ENCODE results near the gene LCOR.

LCOR gene

DNA sequence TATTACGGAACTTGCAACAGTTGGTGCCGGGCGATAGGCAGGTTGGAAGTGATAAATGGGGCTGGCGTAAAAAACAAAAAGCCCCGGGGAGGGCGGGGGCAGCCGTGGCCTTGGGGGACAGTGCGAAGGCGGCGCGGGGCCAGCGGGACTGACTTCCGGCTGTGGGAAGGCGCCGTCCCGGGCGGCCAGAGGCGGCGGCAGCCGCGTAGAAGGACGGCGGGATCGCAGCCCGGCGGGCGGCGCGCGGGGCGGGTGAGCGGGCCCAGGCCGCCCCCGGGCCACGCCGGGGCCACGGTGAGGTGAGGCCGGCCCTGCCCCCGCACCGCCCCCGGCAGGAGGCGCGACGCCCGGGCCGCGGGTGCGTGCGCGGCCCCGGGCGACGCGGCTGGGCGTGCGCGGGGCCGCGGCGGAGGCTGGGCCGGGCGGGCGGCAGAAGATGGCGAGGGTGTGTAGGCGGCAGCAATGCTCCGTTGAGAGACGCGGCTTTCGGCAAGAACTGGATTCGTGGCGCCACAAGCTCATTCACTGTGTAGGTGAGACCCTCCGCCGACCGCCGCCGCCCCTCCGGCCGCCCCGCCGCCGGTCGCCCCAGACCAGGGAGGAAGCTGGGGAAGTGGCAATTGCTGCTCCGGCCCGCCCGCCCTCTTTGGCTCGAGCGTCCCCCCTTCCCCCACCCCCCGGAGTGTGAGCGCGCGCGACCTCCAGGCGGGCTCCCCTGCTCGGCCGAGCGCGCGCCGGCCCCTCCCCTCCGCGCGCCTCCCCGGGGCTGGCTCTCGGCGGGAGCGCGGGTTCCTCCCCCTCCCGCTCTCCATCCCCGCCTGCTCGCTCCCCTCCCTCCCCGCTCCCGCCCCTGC is at the start of gene LCOR:
LCOR (plus strand) TSS at position 432 of the 854 bp plus-strand sequence. CDS start 116,760 bp downstream, outside the sequence.
- peaks cover 47% of the 10 kb centered on the region for H3K4me1 Mint-ChIP-seq
- TF ChIP-seq, protein P1, sequence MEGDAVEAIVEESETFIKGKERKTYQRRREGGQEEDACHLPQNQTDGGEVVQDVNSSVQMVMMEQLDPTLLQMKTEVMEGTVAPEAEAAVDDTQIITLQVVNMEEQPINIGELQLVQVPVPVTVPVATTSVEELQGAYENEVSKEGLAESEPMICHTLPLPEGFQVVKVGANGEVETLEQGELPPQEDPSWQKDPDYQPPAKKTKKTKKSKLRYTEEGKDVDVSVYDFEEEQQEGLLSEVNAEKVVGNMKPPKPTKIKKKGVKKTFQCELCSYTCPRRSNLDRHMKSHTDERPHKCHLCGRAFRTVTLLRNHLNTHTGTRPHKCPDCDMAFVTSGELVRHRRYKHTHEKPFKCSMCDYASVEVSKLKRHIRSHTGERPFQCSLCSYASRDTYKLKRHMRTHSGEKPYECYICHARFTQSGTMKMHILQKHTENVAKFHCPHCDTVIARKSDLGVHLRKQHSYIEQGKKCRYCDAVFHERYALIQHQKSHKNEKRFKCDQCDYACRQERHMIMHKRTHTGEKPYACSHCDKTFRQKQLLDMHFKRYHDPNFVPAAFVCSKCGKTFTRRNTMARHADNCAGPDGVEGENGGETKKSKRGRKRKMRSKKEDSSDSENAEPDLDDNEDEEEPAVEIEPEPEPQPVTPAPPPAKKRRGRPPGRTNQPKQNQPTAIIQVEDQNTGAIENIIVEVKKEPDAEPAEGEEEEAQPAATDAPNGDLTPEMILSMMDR (IDR thresholded peaks at IDR 0.05) = no peak
- peaks cover 18% of the 10 kb centered on the region for H3K36me3 Mint-ChIP-seq (ENCODE audit: low read depth)
- no peaks in the 10 kb centered on the region for H3K9me3 Mint-ChIP-seq
- peak within 1 kb of the TSS; percentile 98 for H3K27ac Mint-ChIP-seq
- peaks cover 8% of the 10 kb centered on the region for H3K27me3 Mint-ChIP-seq (ENCODE audit: low read depth, poor library complexity)
- H3K4me3 Mint-ChIP-seq = peak within 1 kb of the TSS; percentile 99
- DNase-seq = peak; percentile 87

DNA sequence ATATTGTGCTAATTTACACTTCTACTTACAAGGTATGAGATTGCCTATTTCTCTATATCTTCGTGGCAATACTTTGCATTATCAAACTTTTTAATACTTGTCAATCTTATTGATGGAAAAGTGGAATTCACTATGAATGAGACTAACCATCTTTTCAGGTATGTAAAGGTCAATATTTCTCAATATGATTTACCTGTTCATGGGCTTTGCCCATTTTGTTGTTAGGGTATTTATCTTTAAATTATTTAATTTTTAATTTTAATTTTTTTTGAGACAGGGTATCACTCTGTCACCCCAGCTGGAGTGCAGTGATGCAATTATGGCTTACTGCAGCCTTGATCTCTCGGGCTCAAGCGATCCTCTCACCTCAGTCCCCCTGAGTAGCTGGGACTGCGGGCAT is 47.8 kb upstream of the LCOR start:
- TF ChIP-seq, protein P1 (IDR thresholded peaks at IDR 0.05) = no peak

DNA sequence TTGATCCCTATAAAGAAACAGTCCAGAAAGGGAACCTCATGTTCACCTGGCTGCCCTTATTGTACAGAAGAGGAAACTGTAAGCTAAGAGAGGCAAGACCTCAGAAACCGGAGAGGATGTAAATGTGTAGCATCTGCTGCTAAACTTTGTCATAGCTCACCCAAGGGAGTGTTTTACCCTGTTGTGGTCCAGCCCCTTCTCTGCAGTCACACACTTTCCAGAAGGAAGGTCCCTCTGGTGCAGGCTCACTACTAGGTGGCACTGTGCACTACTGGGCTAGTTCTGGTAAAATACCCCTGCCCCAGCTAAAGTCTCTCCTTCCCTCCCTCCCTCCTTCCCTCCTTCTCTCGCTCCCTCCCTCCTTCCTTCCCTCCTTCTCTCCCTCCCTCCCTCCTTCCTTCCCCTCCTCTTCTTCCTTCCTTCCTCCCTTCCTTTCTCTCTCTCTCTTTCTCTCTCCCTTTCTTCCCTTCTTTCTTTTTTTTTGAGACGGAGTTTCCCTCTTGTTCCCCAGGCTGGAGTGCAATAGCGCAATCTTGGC is 42.5 kb upstream of the LCOR start:
- no peaks in the 10 kb centered on the region for H3K4me1 Mint-ChIP-seq
- no peak overlapping the region for H3K27ac Mint-ChIP-seq
- H3K4me3 Mint-ChIP-seq = no peak overlapping the region
- peaks cover 12% of the 10 kb centered on the region for H3K9me3 Mint-ChIP-seq
- peaks cover 31% of the 10 kb centered on the region for H3K27me3 Mint-ChIP-seq (ENCODE audit: low read depth, poor library complexity)
- H3K36me3 Mint-ChIP-seq (ENCODE audit: low read depth) = no peaks in the 10 kb centered on the region
- TF ChIP-seq, protein P1 (IDR thresholded peaks at IDR 0.05) = no peak
- no peak for DNase-seq

More for the DNA sequence above, 47.8 kb upstream of the LCOR start:
- H3K4me3 Mint-ChIP-seq = no peak overlapping the region
- H3K36me3 Mint-ChIP-seq (ENCODE audit: low read depth) = no peaks in the 10 kb centered on the region
- peaks cover 9% of the 10 kb centered on the region for H3K27me3 Mint-ChIP-seq (ENCODE audit: low read depth, poor library complexity)
- no peaks in the 10 kb centered on the region for H3K4me1 Mint-ChIP-seq
- H3K9me3 Mint-ChIP-seq = peaks cover 12% of the 10 kb centered on the region
- no peak overlapping the region for H3K27ac Mint-ChIP-seq
- DNase-seq = no peak

DNA sequence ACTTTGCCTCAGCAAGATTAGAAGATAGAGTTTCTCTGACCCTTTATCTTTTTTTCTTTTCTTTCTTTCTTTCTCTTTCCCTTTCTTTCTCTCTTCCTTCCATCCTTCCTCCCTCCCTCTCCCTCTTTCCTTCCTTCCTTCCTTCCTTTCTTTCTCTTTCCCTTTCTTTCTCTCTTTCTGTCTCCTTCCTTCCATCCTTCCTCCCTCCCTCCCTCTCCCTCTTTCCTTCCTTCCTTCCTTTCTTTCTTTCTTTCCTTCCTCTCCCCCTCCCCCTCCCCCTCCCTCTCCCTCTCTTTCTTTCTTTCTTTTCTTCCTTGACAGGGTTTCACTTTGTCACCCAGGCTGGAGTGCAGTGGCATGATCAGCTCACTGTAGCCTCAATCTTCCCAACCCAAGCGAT is 40.2 kb upstream of the LCOR start:
- H3K4me1 Mint-ChIP-seq = no peaks in the 10 kb centered on the region
- peaks cover 5% of the 10 kb centered on the region for H3K9me3 Mint-ChIP-seq
- no peaks in the 10 kb centered on the region for H3K36me3 Mint-ChIP-seq (ENCODE audit: low read depth)
- H3K27me3 Mint-ChIP-seq (ENCODE audit: low read depth, poor library complexity) = peaks cover 33% of the 10 kb centered on the region
- no peak for DNase-seq
- no peak overlapping the region for H3K27ac Mint-ChIP-seq
- no peak overlapping the region for H3K4me3 Mint-ChIP-seq
- TF ChIP-seq, protein P1 (IDR thresholded peaks at IDR 0.05) = no peak

DNA sequence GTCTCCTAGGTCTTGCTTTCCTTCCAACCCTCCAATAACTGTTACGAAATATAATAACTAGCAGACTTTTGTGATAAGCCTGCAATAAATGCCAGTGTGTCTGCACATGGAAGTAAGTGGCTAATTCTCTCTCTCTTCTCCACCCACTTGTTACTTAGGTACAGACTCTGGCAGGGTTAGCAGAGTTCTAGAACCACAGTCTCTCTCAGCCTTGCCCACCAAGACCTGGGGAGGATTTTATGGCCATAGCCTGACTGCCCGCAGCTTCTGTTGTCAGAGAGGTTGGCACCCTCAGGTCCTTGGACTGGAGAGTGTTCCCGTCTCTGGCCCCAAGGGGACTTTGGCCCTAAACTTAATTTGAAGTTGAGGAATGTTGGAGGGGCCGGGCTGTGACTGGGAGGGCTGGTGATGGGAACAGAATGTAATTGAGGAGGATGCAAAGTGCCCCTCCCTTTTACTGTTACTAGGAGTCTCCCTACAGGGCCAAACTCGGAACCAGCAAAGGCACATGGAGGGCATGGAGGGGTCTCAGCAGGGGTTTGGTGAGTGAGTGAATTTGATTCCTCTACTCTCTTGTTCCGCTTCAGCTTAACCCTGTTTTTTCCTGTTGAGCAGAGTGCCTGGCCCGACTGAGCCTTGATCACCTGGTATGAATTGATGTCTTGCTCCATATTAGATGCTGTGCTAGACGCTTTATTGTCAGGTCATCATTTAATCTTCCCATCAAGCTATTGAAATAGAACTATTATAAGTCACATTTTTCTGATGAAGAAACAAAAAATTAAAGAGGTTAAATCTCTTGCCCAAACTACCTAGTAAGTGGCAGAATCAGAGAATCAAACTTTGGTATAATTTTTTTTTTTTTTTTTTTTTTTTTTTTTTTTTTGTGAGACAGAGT is 37.0 kb upstream of the LCOR start:
- H3K9me3 Mint-ChIP-seq = no peaks in the 10 kb centered on the region
- H3K36me3 Mint-ChIP-seq (ENCODE audit: low read depth) = no peaks in the 10 kb centered on the region
- peaks cover 30% of the 10 kb centered on the region for H3K27me3 Mint-ChIP-seq (ENCODE audit: low read depth, poor library complexity)
- H3K4me3 Mint-ChIP-seq = no peak overlapping the region
- H3K4me1 Mint-ChIP-seq = no peaks in the 10 kb centered on the region
- TF ChIP-seq, protein P1 (IDR thresholded peaks at IDR 0.05) = no peak
- no peak overlapping the region for H3K27ac Mint-ChIP-seq
- DNase-seq = no peak
